ENCODE data around the gene ZBTB47.

DNA sequence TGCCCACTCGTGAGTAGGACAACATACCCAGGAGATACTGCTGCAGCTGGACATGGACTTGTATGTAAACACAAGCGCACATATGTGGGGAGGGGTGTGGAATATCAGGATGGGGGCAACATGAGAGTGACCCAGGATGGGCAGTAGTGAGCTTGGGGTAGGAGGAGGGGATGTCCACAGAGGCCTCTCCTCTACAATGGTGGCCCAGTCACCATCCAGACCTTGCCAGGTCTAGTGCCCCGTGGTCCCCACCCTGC is 266 bp upstream of the ZBTB47 start:
- TF ChIP-seq, protein P1, sequence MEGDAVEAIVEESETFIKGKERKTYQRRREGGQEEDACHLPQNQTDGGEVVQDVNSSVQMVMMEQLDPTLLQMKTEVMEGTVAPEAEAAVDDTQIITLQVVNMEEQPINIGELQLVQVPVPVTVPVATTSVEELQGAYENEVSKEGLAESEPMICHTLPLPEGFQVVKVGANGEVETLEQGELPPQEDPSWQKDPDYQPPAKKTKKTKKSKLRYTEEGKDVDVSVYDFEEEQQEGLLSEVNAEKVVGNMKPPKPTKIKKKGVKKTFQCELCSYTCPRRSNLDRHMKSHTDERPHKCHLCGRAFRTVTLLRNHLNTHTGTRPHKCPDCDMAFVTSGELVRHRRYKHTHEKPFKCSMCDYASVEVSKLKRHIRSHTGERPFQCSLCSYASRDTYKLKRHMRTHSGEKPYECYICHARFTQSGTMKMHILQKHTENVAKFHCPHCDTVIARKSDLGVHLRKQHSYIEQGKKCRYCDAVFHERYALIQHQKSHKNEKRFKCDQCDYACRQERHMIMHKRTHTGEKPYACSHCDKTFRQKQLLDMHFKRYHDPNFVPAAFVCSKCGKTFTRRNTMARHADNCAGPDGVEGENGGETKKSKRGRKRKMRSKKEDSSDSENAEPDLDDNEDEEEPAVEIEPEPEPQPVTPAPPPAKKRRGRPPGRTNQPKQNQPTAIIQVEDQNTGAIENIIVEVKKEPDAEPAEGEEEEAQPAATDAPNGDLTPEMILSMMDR (IDR thresholded peaks at IDR 0.05; ENCODE audit: poor library complexity, severe bottlenecking), result no peak
- TF ChIP-seq RAD21 (conservative IDR thresholded peaks at IDR 0.05), result no peak
- TF ChIP-seq EP300 (conservative IDR thresholded peaks at IDR 0.05; ENCODE audit: poor library complexity, severe bottlenecking), result no peak
- no peak for TF ChIP-seq EZH2 (IDR thresholded peaks at IDR 0.05; ENCODE audit: borderline replicate concordance, insufficient read depth, low read length, poor library complexity, severe bottlenecking)
- no peak for TF ChIP-seq POLR2AphosphoS5 (IDR thresholded peaks at IDR 0.05)
- TF ChIP-seq MXI1 (conservative IDR thresholded peaks at IDR 0.05; ENCODE audit: poor library complexity, severe bottlenecking), result no peak
- TF ChIP-seq, protein P2, sequence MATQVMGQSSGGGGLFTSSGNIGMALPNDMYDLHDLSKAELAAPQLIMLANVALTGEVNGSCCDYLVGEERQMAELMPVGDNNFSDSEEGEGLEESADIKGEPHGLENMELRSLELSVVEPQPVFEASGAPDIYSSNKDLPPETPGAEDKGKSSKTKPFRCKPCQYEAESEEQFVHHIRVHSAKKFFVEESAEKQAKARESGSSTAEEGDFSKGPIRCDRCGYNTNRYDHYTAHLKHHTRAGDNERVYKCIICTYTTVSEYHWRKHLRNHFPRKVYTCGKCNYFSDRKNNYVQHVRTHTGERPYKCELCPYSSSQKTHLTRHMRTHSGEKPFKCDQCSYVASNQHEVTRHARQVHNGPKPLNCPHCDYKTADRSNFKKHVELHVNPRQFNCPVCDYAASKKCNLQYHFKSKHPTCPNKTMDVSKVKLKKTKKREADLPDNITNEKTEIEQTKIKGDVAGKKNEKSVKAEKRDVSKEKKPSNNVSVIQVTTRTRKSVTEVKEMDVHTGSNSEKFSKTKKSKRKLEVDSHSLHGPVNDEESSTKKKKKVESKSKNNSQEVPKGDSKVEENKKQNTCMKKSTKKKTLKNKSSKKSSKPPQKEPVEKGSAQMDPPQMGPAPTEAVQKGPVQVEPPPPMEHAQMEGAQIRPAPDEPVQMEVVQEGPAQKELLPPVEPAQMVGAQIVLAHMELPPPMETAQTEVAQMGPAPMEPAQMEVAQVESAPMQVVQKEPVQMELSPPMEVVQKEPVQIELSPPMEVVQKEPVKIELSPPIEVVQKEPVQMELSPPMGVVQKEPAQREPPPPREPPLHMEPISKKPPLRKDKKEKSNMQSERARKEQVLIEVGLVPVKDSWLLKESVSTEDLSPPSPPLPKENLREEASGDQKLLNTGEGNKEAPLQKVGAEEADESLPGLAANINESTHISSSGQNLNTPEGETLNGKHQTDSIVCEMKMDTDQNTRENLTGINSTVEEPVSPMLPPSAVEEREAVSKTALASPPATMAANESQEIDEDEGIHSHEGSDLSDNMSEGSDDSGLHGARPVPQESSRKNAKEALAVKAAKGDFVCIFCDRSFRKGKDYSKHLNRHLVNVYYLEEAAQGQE (IDR thresholded peaks at IDR 0.05; ENCODE audit: borderline replicate concordance), result no peak
- no peak for TF ChIP-seq SMC3 (conservative IDR thresholded peaks at IDR 0.05; ENCODE audit: poor library complexity)
- TF ChIP-seq TAF1 (IDR thresholded peaks at IDR 0.05; ENCODE audit: low read depth), result no peak
